Stimulated activated CD8-positive, alpha-beta memory T cell treated with anti-CD3 and anti-CD28 coated beads, Interleukin-12 subunit alpha, Interleukin-12 subunit beta, amount 100 ng/mL, for 24 hours (primary cell): ENCODE measurements around the gene ADCYAP1R1.
"Not testable (repeated sequence)": the region's sequence is repeated elsewhere in the genome, so short reads cannot be mapped to it uniquely, and the experiment has no call there.

ENCODE experiments used
- DNase-seq: peaks from one replicate; pipeline ENCODE4 v3.0.0-alpha.2; 2020; ENCODE audit errors: extremely low read depth

Gene ADCYAP1R1

DNA sequence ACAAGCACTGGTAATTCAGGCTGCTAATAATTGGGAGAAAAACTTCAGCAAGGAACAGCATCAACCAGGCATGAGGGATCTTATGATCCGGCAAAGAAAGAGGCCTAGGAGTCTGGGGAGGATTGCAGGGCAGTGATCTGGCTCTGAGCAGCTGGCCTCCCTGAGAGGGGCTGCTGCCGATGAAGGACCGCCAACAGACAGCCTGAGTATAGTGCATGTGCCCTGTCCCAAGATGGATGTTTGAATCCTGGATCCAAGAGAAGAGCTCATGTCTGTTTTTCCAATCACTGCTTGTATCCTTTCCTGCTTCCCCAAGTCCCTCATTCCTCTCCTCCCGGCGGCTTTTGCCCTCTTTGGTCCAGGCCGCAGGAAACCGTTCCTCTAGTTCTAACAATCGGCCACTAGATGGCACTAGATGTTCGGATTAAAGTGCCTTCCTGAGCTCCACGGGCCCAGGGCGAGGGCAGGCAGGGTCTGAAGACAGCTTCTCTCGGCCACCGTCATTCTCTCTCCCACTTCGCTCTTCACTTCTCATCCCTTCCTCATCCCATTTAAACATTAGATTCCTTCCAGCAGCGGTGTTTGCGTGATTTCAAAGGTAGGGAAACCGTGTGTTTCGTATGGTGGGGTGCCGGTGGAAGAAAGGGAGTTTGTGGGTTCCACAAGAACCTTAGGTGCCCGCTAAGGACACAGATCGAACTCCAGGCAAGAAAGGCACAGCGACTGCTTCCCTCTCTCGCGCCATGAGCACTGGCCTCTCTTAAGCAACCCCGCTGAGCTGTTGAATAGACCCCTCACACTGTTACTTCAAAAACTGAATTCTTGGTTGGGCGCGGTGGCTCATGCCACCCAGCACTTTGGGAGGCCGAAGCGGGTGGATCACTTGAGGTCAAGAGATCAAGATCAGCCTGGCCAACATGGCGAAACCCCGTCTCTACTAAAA lies 82.4 kb downstream of the ADCYAP1R1 start:
- no peak for DNase-seq

DNA sequence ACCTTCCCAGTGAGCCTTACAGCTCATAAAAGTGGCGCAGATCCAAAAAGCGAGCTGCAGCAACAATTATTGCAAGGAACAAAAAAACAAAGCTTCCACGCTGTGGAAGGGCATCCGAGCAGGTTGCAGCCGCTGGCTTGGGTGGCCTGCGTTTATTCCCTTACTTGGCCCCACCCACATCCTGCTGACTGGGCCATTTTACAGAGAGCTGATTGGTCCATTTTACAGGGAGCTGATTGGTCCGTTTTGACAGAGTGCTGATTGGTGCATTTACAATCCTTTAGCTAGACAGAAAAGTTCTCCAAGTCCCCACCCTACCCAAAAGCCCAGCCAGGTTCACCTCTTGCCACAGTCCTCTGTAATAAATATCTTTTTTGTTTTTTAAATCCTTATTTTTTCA lies 85.1 kb downstream of the ADCYAP1R1 start:
- no peak for DNase-seq

DNA sequence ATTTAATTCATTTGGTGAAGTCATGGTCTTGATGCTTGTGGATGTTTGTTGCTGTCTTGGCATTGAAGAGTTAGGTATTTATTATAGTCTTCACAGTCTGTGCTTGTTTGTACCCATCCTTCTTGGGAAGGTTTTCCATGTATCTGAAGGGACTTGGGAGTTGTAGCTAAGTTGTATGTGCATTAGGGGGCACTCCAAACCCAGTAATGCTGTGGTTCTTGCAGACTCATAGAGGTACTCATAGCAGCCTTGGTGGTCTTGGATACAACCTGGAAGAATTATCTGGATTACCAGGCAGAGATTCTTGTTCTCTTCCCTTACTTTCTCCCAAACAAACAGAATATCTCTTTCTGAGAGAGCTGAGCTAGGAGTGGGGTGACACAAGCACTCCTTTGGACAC lies 93.2 kb downstream of the ADCYAP1R1 start:
- no peak for DNase-seq

DNA sequence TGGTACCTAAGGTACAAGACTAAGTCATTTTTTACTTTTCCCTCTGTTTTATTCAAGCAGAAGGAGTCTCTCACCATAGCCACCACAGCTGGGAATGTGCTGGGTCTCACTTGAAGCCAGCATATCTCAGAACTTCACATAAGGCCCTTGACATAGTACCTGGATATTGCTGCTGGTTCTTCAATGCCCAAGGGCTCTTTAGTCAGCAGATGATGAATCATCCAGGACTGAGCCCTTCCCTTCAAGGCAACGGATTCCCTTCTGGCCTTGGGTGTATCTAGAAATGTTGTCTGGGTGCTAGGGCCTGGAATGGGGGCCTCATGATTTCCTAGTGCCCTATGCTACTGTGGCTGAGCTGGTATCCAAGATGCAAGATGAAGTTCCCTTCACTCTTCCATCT lies 93.9 kb downstream of the ADCYAP1R1 start:
- no peak for DNase-seq

GRCh38 chr7:31146538-31146937 lies 94.4 kb downstream of the ADCYAP1R1 start:
- no peak for DNase-seq

GRCh38 chr7:31151849-31152248 lies 99.7 kb downstream of the ADCYAP1R1 start:
- no peak for DNase-seq

- DNase-seq, result not testable (repeated sequence)
Observed at GRCh38 chr7:31153318-31153717, 101.2 kb downstream of the ADCYAP1R1 start.

GRCh38 chr7:31160941-31161340 lies 108.8 kb downstream of the ADCYAP1R1 start:
- no peak for DNase-seq
